Body of pancreas (tissue), 4 donors: Measurements from ENCODE around the gene ASXL1. TPM values are rescaled to one million over a fixed set of nuclear protein-coding genes. Genes with fewer than 3 reads are reported as not detected.

Source experiments
- ATAC-seq: fragments of 150-250 bp; one replicate; pipeline ENCODE4 v1.9.1; 2016
- DNase-seq, 4 donors: peaks; one replicate each; pipeline ENCODE4 v3.0.0-alpha.2; 2019
- H3K27ac ChIP-seq, 4 donors: fragments of 200-600 bp; sonication (generic); 1 replicate in 3 of 4; 2 replicates in 1 of 4; pipeline versions ENCODE4 v1.5.1 to v1.6.1; 2016 to 2019; ENCODE audit warnings: mild to moderate bottlenecking in 1 of 4, mixed read lengths in 1 of 4, moderate library complexity in 1 of 4
- H3K27me3 ChIP-seq, 2 donors: fragments of 200-600 bp; sonication (generic); one replicate each; pipeline ENCODE4 v1.6.0; 2016; ENCODE audit warnings: mild to moderate bottlenecking in 1 of 2
- H3K36me3 ChIP-seq, 2 donors: fragments of 200-600 bp; sonication (generic); replicated peaks in 1 of 2; 2 replicates each; pipeline ENCODE4 v1.5.1; 2016; ENCODE audit warnings: low read depth in 2 of 2; ENCODE audit not compliant: insufficient read depth in 1 of 2
- H3K4me1 ChIP-seq: fragments of 200-600 bp; sonication (generic); one replicate; pipeline ENCODE4 v1.6.0; 2016
- H3K4me3 ChIP-seq, 2 donors: fragments of 200-600 bp; sonication (generic); 1 replicate in 1 of 2; 2 replicates in 1 of 2; pipeline ENCODE4 v1.5.1; 2016 to 2019
- H3K9me3 ChIP-seq, 3 donors: fragments of 200-600 bp; sonication (generic); 1 replicate in 2 of 3; 2 replicates in 1 of 3; pipeline ENCODE4 v1.5.1; 2016
- POLR2A ChIP-seq, 3 donors: fragments of 450-650 bp; IDR thresholded peaks; one replicate each; pipeline ENCODE4 v1.6.1; 2016; ENCODE audit warnings: antibody characterized with exemption in 3 of 3, mild to moderate bottlenecking in 2 of 3
- WGBS, 2 donors: methylation state at CpG; one replicate each; pipeline ENCODE4 v1.1.5; 2017; 5-methylcytosine and 5-hydroxymethylcytosine counted together
- intact Hi-C: fragments of 100-400 bp; cut with DNase I; formaldehyde crosslinking; loops from one replicate; pipeline ENCODE4 v1.15.1; 2023
- total RNA-seq, 2 donors: library from RNA; depleted of rRNA; stranded (reverse); fragments of >200 nt; gene quantifications; one replicate each; pipeline ENCODE4 v1.1.0, GENCODE V29; 2016
- TF ChIP-seq, protein P1 (sequence below), 7 experiments: fragments of 450-650 bp in 4 of 7; fragments of 200-600 bp in 3 of 7; sonication (generic) in 3 of 7; IDR thresholded peaks; one replicate each; pipeline ENCODE4 v1.5.1; 2016 to 2019; ENCODE audit warnings: antibody characterized with exemption in 7 of 7

The ASXL1 gene
- total RNA-seq, 2 donors from 2014 or later: 57.9 to 102 TPM

DNA sequence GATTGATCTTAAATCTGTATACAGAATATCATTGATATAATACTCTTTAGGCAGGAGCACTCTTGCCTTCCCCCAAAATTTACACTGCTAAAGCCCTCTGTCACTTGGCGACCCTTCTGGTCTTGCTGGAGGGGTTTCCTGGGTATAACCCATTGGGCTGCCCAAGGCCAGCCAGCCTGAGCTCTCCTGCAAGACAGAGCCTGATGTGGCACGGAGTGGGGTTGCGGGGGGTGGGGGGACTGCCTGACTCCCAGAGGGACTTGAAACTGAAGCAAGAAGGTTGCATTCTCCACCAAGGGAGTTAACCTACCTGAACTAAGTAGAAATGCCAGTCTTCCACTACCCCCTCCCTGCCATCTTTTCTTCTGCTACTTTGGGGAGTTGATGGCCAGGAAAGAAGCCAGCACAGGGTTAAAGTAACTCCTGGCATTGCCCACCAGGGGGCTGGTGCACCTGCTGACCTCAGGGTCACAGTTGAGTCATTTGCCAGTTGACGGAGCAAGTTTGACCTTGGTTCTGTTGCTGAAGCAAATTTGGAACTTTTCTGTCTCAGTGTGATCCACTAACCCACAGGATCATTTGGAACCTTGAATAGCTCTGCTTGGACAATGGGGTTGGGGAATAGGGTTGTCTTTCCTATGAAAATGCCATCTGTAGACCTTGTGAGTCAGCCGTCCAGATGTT is 79.4 kb downstream of the ASXL1 start:
- H3K36me3 ChIP-seq: peaks cover 12 to 32% of the 10 kb centered on the region in 2 donors

DNA sequence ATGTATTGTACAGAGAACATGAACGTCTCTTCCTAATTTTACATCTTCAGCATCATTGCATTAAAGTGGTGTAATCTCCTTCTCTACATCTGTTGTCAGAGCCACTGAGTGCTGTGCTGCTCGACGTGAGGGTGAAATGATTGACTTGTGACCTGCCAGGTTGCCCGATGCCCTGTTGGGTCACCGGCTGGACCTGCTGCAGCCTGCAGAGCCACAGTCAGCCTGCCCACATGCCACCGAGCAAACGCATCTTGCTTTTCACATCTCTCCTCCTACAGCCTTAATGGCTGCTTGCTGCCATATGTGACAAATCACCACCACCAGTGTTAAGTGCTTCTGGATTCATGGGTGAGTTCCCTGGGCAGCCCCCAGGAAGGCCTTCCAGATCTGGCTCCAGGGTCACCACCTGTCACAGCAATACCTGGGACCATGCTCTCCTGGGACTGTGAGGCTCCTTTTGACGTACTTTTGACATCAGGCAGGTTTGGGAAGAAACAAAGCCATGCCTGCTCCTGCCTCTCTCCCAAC is 80.3 kb downstream of the ASXL1 start:
- intact Hi-C loops: no loop called here
- peaks cover 12 to 27% of the 10 kb centered on the region in 2 donors for H3K36me3 ChIP-seq
- 80 to 86% methylated on average over 8 of the region's 8 CpGs for WGBS, 2 donors

More for the DNA sequence above, 79.4 kb downstream of the ASXL1 start:
- Histone ChIP-seq H3K27me3 (no peaks in the 10 kb centered on the region), H3K4me1 (peaks cover 8% of the 10 kb centered on the region), H3K9me3 (no peaks in the 10 kb centered on the region), H3K27ac (peak overlapping the region in 1 of 4 donors; percentile 31), H3K4me3 (no peak overlapping the region)
- 57 to 60% methylated on average over 4 of the region's 5 CpGs for WGBS, 2 donors
- TF ChIP-seq POLR2A (IDR thresholded peaks at IDR 0.05): no peak
- TF ChIP-seq, protein P1, sequence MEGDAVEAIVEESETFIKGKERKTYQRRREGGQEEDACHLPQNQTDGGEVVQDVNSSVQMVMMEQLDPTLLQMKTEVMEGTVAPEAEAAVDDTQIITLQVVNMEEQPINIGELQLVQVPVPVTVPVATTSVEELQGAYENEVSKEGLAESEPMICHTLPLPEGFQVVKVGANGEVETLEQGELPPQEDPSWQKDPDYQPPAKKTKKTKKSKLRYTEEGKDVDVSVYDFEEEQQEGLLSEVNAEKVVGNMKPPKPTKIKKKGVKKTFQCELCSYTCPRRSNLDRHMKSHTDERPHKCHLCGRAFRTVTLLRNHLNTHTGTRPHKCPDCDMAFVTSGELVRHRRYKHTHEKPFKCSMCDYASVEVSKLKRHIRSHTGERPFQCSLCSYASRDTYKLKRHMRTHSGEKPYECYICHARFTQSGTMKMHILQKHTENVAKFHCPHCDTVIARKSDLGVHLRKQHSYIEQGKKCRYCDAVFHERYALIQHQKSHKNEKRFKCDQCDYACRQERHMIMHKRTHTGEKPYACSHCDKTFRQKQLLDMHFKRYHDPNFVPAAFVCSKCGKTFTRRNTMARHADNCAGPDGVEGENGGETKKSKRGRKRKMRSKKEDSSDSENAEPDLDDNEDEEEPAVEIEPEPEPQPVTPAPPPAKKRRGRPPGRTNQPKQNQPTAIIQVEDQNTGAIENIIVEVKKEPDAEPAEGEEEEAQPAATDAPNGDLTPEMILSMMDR (IDR thresholded peaks at IDR 0.05): peak in 5 of 7 experiments; percentile 21 to 58 (median 50)
- intact Hi-C loops: no loop called here
- peak in 1 of 4 donors; percentile 33 for DNase-seq
- no peak for ATAC-seq

DNA sequence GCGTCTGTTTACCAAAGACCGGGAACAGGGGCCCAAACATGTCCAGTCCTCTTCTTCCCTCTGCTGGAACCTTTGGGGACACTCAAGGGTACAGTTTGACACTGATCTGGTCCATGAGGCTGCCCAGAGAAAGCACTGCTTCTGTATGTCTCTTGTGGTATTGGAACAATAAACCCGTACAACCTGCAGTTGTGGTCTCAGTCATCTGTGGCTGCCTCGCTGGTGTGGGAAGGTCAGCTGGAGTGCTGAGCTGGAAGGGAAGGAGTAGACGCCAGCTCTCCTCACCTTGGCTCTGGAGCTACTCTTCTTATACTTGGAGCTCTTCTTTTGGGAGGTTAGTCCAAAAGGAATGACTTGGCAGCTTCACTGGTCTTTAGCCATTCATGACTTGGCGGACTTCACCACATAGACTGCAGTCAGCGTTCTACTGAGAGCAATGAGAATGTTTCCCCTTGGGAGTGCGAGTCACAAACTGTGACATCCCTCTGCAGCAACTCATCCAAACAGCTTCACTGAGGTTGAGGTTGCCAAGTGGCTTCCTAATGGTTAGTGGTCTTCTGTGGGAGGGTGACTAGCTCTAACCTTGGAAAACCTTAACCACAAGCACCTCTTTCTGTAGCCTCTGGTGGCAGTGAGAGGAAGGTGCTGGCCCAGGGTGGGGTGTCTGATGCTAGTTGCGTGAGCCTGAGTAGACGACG is 81.2 kb downstream of the ASXL1 start:
- Histone ChIP-seq H3K4me3 (no peak overlapping the region), H3K27me3 (no peaks in the 10 kb centered on the region), H3K27ac (no peak overlapping the region), H3K36me3 (peaks cover 10 to 24% of the 10 kb centered on the region in 2 donors), H3K9me3 (no peaks in the 10 kb centered on the region), H3K4me1 (peaks cover 8% of the 10 kb centered on the region)
- intact Hi-C loops: no loop called here
- no peak for DNase-seq
- 75 to 82% methylated on average over 7 to 11 of the region's 11 CpGs for WGBS, 2 donors
- TF ChIP-seq, protein P1 (IDR thresholded peaks at IDR 0.05): peak in 1 of 7 experiments; percentile 17
- no peak for TF ChIP-seq POLR2A (IDR thresholded peaks at IDR 0.05)
- ATAC-seq: no peak

More for the DNA sequence above, 80.3 kb downstream of the ASXL1 start:
- H3K9me3 ChIP-seq: no peaks in the 10 kb centered on the region
- TF ChIP-seq, protein P1 (IDR thresholded peaks at IDR 0.05): no peak
- TF ChIP-seq POLR2A (IDR thresholded peaks at IDR 0.05): no peak
- H3K4me1 ChIP-seq: peaks cover 8% of the 10 kb centered on the region
- no peak for ATAC-seq
- H3K27ac ChIP-seq: no peak overlapping the region
- no peak overlapping the region for H3K4me3 ChIP-seq
- H3K27me3 ChIP-seq: no peaks in the 10 kb centered on the region
- DNase-seq: no peak

DNA sequence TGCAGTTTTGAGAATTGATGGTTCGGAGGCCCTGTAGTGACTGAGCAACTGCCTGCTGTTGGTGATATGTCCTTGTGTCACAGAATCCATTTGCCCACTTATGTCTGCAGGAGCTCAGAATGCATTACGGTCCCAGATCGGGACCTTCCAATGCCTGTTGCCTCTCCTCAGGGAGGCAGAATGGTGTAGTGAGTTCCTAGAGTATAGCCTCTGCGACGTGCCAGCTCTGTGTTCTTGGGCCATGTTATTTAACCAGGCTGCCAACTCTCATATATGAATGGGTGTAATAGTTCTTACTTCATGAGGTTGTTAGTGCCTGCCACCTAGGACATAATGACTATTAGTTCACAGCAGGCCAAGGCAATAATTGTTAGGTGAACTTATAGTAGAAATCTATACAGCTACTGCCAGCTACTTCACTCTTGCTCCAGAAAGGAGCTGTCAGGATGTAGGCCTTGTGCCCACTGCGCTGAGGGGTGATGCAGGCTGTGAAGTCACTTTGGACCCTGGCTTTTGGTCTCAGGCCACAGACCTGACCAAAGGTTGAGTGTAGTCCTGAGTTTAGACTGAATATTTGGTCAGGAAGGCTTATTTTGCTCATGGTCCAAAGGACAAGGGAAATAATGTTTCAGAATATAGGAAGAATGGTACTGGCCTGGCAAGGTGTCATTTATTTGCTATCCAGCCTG is 82.1 kb downstream of the ASXL1 start:
- no peak overlapping the region for H3K27ac ChIP-seq
- peaks cover 4 to 16% of the 10 kb centered on the region in 2 donors for H3K36me3 ChIP-seq
- TF ChIP-seq, protein P1 (IDR thresholded peaks at IDR 0.05): no peak
- no peak for TF ChIP-seq POLR2A (IDR thresholded peaks at IDR 0.05)
- no peak overlapping the region for H3K4me3 ChIP-seq
- DNase-seq (no peak), ATAC-seq (no peak)
- intact Hi-C loops: no loop called here
- no peaks in the 10 kb centered on the region for H3K27me3 ChIP-seq
- H3K9me3 ChIP-seq: no peaks in the 10 kb centered on the region
- 78 to 96% methylated on average over 6 of the region's 6 CpGs for WGBS, 2 donors
- peaks cover 8% of the 10 kb centered on the region for H3K4me1 ChIP-seq
